ENCODE measurements around the gene MYEOV.

Gene MYEOV

DNA sequence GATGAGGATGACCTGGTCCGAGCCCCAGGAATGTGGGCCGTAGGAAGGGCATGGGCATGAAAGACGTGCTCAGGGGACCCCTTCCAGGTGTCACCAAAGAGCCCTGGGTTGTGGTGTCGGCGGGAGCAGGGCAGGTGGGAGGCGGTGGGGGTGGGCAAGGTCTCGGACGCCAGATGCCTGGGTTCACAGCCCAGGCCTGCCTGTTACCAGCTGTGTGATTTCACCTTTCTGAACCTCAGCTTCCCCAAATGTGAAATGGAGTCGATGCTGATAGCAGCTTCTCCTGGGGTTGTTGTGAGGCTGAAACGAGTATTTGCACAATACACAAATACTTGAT, 42.9 kb upstream of the MYEOV start (continued):
- TF ChIP-seq ZNF623 (tag by site-specific recombination; IDR thresholded peaks at IDR 0.05) (no peak), KLF10 (tag by site-specific recombination; IDR thresholded peaks at IDR 0.05) (no peak), SP2 (tag by site-specific recombination; IDR thresholded peaks at IDR 0.05) (no peak), BCL11A (tag by site-specific recombination; IDR thresholded peaks at IDR 0.05; ENCODE audit: low read depth) (no peak), OSR2 (tag by site-specific recombination; IDR thresholded peaks at IDR 0.05) (no peak), ZNF354C (tag by site-specific recombination; IDR thresholded peaks at IDR 0.05; ENCODE audit: borderline replicate concordance, low read depth) (no peak), ZNF529 (tag by site-specific recombination; IDR thresholded peaks at IDR 0.05; ENCODE audit: insufficient replicate concordance) (no peak)
- TF ChIP-seq, protein P1, sequence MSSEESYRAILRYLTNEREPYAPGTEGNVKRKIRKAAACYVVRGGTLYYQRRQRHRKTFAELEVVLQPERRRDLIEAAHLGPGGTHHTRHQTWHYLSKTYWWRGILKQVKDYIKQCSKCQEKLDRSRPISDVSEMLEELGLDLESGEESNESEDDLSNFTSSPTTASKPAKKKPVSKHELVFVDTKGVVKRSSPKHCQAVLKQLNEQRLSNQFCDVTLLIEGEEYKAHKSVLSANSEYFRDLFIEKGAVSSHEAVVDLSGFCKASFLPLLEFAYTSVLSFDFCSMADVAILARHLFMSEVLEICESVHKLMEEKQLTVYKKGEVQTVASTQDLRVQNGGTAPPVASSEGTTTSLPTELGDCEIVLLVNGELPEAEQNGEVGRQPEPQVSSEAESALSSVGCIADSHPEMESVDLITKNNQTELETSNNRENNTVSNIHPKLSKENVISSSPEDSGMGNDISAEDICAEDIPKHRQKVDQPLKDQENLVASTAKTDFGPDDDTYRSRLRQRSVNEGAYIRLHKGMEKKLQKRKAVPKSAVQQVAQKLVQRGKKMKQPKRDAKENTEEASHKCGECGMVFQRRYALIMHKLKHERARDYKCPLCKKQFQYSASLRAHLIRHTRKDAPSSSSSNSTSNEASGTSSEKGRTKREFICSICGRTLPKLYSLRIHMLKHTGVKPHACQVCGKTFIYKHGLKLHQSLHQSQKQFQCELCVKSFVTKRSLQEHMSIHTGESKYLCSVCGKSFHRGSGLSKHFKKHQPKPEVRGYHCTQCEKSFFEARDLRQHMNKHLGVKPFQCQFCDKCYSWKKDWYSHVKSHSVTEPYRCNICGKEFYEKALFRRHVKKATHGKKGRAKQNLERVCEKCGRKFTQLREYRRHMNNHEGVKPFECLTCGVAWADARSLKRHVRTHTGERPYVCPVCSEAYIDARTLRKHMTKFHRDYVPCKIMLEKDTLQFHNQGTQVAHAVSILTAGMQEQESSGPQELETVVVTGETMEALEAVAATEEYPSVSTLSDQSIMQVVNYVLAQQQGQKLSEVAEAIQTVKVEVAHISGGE (tag by site-specific recombination; conservative IDR thresholded peaks at IDR 0.05; ENCODE audit: low read depth) = no peak
- TF ChIP-seq, protein P2, sequence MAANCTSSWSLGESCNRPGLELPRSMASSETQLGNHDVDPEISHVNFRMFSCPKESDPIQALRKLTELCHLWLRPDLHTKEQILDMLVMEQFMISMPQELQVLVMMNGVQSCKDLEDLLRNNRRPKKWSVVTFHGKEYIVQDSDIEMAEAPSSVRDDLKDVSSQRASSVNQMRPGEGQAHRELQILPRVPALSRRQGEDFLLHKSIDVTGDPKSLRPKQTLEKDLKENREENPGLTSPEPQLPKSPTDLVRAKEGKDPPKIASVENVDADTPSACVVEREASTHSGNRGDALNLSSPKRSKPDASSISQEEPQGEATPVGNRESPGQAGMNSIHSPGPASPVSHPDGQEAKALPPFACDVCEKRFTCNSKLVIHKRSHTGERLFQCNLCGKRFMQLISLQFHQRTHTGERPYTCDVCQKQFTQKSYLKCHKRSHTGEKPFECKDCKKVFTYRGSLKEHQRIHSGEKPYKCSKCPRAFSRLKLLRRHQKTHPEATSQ (tag by site-specific recombination; IDR thresholded peaks at IDR 0.05) = no peak

DNA sequence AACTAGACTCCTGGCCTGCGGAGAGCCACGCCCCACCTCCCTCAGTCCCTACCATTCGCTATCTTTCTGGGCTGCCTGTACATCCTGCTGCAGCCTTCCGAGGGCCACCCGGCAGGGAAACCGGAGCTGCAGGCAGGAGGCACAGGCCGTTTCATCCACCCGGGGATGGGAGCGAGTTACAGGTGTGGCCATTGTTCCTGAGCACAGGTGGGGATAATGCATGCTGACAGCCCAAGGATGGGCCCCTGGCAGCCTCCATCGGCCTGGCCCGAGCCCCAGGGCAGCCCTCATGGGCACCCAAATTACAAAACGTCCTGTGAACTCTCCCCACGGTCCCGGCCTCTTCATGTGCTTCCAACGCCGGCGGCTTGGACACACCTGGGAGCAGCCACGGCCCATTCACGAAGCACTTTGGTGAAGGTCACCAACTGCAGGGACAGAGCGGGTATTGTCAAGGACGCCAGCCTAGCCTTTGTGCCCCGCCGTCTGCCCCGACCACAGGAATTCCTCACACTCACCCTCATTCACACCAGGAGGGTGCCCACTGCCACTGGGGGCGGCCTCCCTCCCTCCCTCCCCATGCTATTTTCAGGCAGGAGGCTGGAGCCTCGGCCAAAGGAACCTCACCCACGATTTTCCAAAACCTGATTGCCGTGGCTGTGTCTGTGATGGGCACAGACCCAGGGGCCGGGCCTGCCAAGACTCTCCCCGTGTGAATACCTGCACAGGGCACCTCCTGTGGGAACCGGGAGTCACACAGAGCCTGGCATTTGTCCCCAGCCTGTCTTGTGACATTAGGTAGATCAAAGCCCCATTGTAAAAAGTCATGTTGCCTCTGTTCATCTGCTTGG, 42.1 kb upstream of the MYEOV start:
- H3K9me3 ChIP-seq (ENCODE audit: control insufficient read depth, insufficient read depth, low read depth, low read length) = no peaks in the 10 kb centered on the region
- CTCF ChIA-PET = interaction anchor here (0.6 kb wide), 1 partner anchor 12 kb away, joined by 3 read pairs; no protein-coding TSS in a partner anchor
- no peak overlapping the region for H3K4me3 ChIP-seq (ENCODE audit: low read depth, low read length)
- H3K27ac ChIP-seq (ENCODE audit: extremely low read depth, low read depth, low read length) = no peak overlapping the region
- no peaks in the 10 kb centered on the region for H3K4me1 ChIP-seq (ENCODE audit: control insufficient read depth, insufficient read depth, low read length)
- TF ChIP-seq ZFP3 (tag by site-specific recombination; IDR thresholded peaks at IDR 0.05; ENCODE audit: low read depth) (no peak), PRDM2 (tag by site-specific recombination; IDR thresholded peaks at IDR 0.05; ENCODE audit: borderline replicate concordance) (no peak), ZNF830 (tag by site-specific recombination; IDR thresholded peaks at IDR 0.05; ENCODE audit: low read depth) (no peak), ZBTB10 (tag by site-specific recombination; IDR thresholded peaks at IDR 0.05) (no peak)
- POLR2A ChIA-PET = no interaction called here
- no peaks in the 10 kb centered on the region for H3K36me3 ChIP-seq (ENCODE audit: control insufficient read depth in 2 of 2, insufficient read depth in 1 of 2, low read length in 2 of 2)

Measured in HEK293 (cell line).